Measurements from ENCODE around the gene MEOX2.

GRCh38 chr7:15680446-15680845 is 6.0 kb downstream of the MEOX2 start:
- TF ChIP-seq MLX (CRISPR knock-in tag; IDR thresholded peaks at IDR 0.05) = no peak
- TF ChIP-seq GMEB1 (CRISPR knock-in tag; IDR thresholded peaks at IDR 0.05; ENCODE audit: borderline replicate concordance) = no peak
- TF ChIP-seq KLF13 (CRISPR knock-in tag; IDR thresholded peaks at IDR 0.05) = no peak
- TF ChIP-seq CTCF (CRISPR knock-in tag; IDR thresholded peaks at IDR 0.05) = no peak
- no peak for TF ChIP-seq ZNF274 (CRISPR knock-in tag; IDR thresholded peaks at IDR 0.05)
- no peak for TF ChIP-seq SP2 (CRISPR knock-in tag; IDR thresholded peaks at IDR 0.05)
- TF ChIP-seq IRF1 (CRISPR knock-in tag; IDR thresholded peaks at IDR 0.05; ENCODE audit: low read depth) = no peak
- TF ChIP-seq NFRKB (IDR thresholded peaks at IDR 0.05) = no peak
- no peak for TF ChIP-seq ZSCAN31 (CRISPR knock-in tag; IDR thresholded peaks at IDR 0.05; ENCODE audit: low read depth)
